Fibroblast of lung (primary cell): ENCODE data around the gene TMSB4X. TPM values are rescaled to one million over a fixed set of nuclear protein-coding genes. Genes with fewer than 3 reads are reported as not detected.

Experiments
- DNase-seq, 2 donors: peaks; one replicate each; pipeline versions ENCODE4 v3.0.0 to v3.0.0-alpha.2; 2010; ENCODE audit warnings: low read depth in 2 of 2
- H2AFZ ChIP-seq: 2 replicates; pipeline ENCODE4 v1.5.1; 2012; ENCODE audit warnings: low read length, control low read depth, inconsistent platforms
- H3K27ac ChIP-seq: 2 replicates; pipeline ENCODE4 v1.5.1; 2011; ENCODE audit warnings: low read length, control low read depth; ENCODE audit not compliant: insufficient read depth
- H3K27me3 ChIP-seq: 2 replicates; pipeline ENCODE4 v1.5.1; 2011; ENCODE audit warnings: mild to moderate bottlenecking, low read length; ENCODE audit not compliant: control insufficient read depth, insufficient read depth
- H3K36me3 ChIP-seq: 2 replicates; pipeline ENCODE4 v1.5.1; 2011; ENCODE audit warnings: low read length; ENCODE audit not compliant: control insufficient read depth, insufficient read depth
- H3K4me1 ChIP-seq: 2 replicates; pipeline ENCODE4 v1.5.1; 2011; ENCODE audit warnings: low read length; ENCODE audit not compliant: control insufficient read depth, insufficient read depth; ENCODE audit errors: extremely low read depth
- H3K4me2 ChIP-seq: 2 replicates; pipeline ENCODE4 v1.5.1; 2011; ENCODE audit warnings: low read length, control low read depth; ENCODE audit not compliant: insufficient read depth; ENCODE audit errors: extremely low read depth
- H3K4me3 ChIP-seq, 4 experiments: fragments of 200-600 bp in 1 of 4; sonication (generic) in 1 of 4; replicated peaks in 1 of 4; 2 replicates each; pipeline ENCODE4 v1.5.1; 2011 to 2016; ENCODE audit warnings: low read length in 4 of 4, low read depth in 3 of 4, mild to moderate bottlenecking in 3 of 4, control low read depth in 2 of 4, inconsistent platforms in 1 of 4, mixed read lengths in 1 of 4; ENCODE audit not compliant: insufficient read depth in 1 of 4; ENCODE audit errors: control extremely low read depth in 1 of 4
- H3K79me2 ChIP-seq: 2 replicates; pipeline ENCODE4 v1.5.1; 2012; ENCODE audit warnings: mild to moderate bottlenecking, low read length, inconsistent platforms; ENCODE audit not compliant: control insufficient read depth, insufficient read depth
- H3K9ac ChIP-seq: 2 replicates; pipeline ENCODE4 v1.5.1; 2011; ENCODE audit warnings: mild to moderate bottlenecking, low read length, control low read depth; ENCODE audit not compliant: insufficient read depth
- H3K9me3 ChIP-seq: 2 replicates; pipeline ENCODE4 v1.5.1; 2012; ENCODE audit warnings: low read depth, low read length; ENCODE audit not compliant: control insufficient read depth, insufficient read depth
- H4K20me1 ChIP-seq: 2 replicates; pipeline ENCODE4 v1.5.1; 2011; ENCODE audit warnings: low read length; ENCODE audit not compliant: control insufficient read depth, insufficient read depth; ENCODE audit errors: extremely low read depth
- CTCF ChIP-seq, 2 donors: IDR thresholded peaks in 1 of 2; conservative IDR thresholded peaks in 1 of 2; 1 replicate in 1 of 2; 2 replicates in 1 of 2; pipeline ENCODE4 v1.5.1; 2011 to 2012; ENCODE audit warnings: low read length in 2 of 2, control low read depth in 1 of 2, inconsistent platforms in 1 of 2, low read depth in 1 of 2, mild to moderate bottlenecking in 1 of 2
- EZH2 ChIP-seq: IDR thresholded peaks from 2 replicates; pipeline ENCODE4 v1.5.1; 2012; ENCODE audit warnings: low read length, control low read depth, mild to moderate bottlenecking; ENCODE audit errors: missing control alignments
- polyA plus RNA-seq, 2 donors: library from polyadenylated mRNA; depleted of rRNA in 1 of 2; stranded (reverse) in 1 of 2; unstranded in 1 of 2; fragments of >200 nt; gene quantifications; 2 replicates each; pipeline ENCODE4 v1.2.1, GENCODE V29; 2011 to 2012; ENCODE audit warnings: missing spikeins in 1 of 2
- total RNA-seq: library from RNA; depleted of rRNA; stranded (reverse); fragments of >200 nt; gene quantifications from 2 replicates; pipeline ENCODE4 v1.2.1, GENCODE V29; 2014

The TMSB4X gene
- total and polyA plus RNA-seq, 2 donors (not counting 1 experiment from before 2014, with no cell fraction given) = 14,631 to 17,013 TPM

GRCh38 chrX:12991575-12991974, 16.7 kb downstream of the TMSB4X start:
- no peak overlapping the region for H3K27ac ChIP-seq

GRCh38 chrX:12992544-12993118, 17.7 kb downstream of the TMSB4X start:
- Histone ChIP-seq H2AFZ (no peak overlapping the region), H3K9me3 (no peaks in the 10 kb centered on the region), H3K79me2 (no peaks in the 10 kb centered on the region), H3K27ac (no peak overlapping the region), H3K27me3 (no peaks in the 10 kb centered on the region), H3K4me1 (no peaks in the 10 kb centered on the region), H3K9ac (no peak overlapping the region), H3K4me2 (peak overlapping the region; percentile 13), H3K4me3 (no peak overlapping the region), H4K20me1 (no peaks in the 10 kb centered on the region), H3K36me3 (no peaks in the 10 kb centered on the region)
- DNase-seq = no peak
- TF ChIP-seq CTCF (conservative IDR thresholded peaks at IDR 0.05 in 1 of 2, IDR thresholded peaks at IDR 0.05 in 1 of 2; ENCODE audit: low read depth in 1 of 2, low read length in 2 of 2) (no peak), EZH2 (no peak)

More at GRCh38 chrX:12991575-12991974, 16.7 kb downstream of the TMSB4X start:
- Histone ChIP-seq H3K9me3 (no peaks in the 10 kb centered on the region), H2AFZ (no peak overlapping the region), H3K79me2 (no peaks in the 10 kb centered on the region), H3K4me2 (no peak overlapping the region), H4K20me1 (no peaks in the 10 kb centered on the region), H3K27me3 (no peaks in the 10 kb centered on the region), H3K36me3 (no peaks in the 10 kb centered on the region), H3K4me1 (no peaks in the 10 kb centered on the region), H3K9ac (no peak overlapping the region), H3K4me3 (no peak overlapping the region)
- TF ChIP-seq CTCF (conservative IDR thresholded peaks at IDR 0.05 in 1 of 2, IDR thresholded peaks at IDR 0.05 in 1 of 2; ENCODE audit: low read depth in 1 of 2, low read length in 2 of 2) = no peak
- no peak for TF ChIP-seq EZH2
- no peak for DNase-seq

- no peaks in the 10 kb centered on the region for H3K9me3 ChIP-seq
- no peaks in the 10 kb centered on the region for H3K4me1 ChIP-seq
- H3K9ac ChIP-seq = no peak overlapping the region
- no peaks in the 10 kb centered on the region for H4K20me1 ChIP-seq
- no peaks in the 10 kb centered on the region for H3K79me2 ChIP-seq
- H3K4me2 ChIP-seq = no peak overlapping the region
- H3K27me3 ChIP-seq = no peaks in the 10 kb centered on the region
- no peak overlapping the region for H3K27ac ChIP-seq
- H3K36me3 ChIP-seq = no peaks in the 10 kb centered on the region
- TF ChIP-seq CTCF (conservative IDR thresholded peaks at IDR 0.05 in 1 of 2, IDR thresholded peaks at IDR 0.05 in 1 of 2; ENCODE audit: low read depth in 1 of 2, low read length in 2 of 2) (no peak), EZH2 (no peak)
- no peak overlapping the region for H2AFZ ChIP-seq
- peak in 1 of 2 donors; percentile 49 for DNase-seq
- no peak overlapping the region for H3K4me3 ChIP-seq
Measured at GRCh38 chrX:12993826-12994225, 18.9 kb downstream of the TMSB4X start.
